Ovary (tissue), 3 donors: ENCODE measurements around the gene PRR23E.

ENCODE experiments used
- CTCF ChIP-seq, 3 donors: fragments of 450-650 bp in 2 of 3; fragments of 200-600 bp in 1 of 3; IDR thresholded peaks; one replicate each; pipeline versions ENCODE4 v1.5.1 to v1.8.0; 2016 to 2022; ENCODE audit warnings: antibody characterized with exemption in 3 of 3, mild to moderate bottlenecking in 1 of 3
- POLR2A ChIP-seq: fragments of 450-650 bp; IDR thresholded peaks from one replicate; pipeline ENCODE4 v1.6.1; 2017; ENCODE audit warnings: antibody characterized with exemption, mild to moderate bottlenecking, moderate library complexity
- donor health status: DM: no; HTN: no; CAD: no.

DNA sequence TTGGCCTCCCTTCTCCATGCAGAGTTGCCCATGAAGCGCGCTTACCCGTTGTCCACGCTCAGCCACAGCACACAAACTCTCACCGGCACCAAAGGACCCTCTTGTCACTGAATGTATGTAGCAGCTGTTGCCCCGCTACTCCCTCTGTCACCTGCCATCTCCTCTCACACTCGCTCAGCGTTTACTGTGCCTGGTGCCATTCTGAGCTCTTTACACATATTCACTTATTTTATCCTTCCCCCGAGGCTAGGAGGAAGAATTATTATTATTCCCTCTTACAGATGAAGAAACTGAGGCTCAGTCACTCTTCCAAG lies 41.7 kb upstream of the PRR23E start:
- no peak for TF ChIP-seq POLR2A
- no peak for TF ChIP-seq CTCF (IDR thresholded peaks at IDR 0.05)
